Measurements from ENCODE around the gene TOM1L1.

The TOM1L1 gene, protein sequence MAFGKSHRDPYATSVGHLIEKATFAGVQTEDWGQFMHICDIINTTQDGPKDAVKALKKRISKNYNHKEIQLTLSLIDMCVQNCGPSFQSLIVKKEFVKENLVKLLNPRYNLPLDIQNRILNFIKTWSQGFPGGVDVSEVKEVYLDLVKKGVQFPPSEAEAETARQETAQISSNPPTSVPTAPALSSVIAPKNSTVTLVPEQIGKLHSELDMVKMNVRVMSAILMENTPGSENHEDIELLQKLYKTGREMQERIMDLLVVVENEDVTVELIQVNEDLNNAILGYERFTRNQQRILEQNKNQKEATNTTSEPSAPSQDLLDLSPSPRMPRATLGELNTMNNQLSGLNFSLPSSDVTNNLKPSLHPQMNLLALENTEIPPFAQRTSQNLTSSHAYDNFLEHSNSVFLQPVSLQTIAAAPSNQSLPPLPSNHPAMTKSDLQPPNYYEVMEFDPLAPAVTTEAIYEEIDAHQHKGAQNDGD

DNA sequence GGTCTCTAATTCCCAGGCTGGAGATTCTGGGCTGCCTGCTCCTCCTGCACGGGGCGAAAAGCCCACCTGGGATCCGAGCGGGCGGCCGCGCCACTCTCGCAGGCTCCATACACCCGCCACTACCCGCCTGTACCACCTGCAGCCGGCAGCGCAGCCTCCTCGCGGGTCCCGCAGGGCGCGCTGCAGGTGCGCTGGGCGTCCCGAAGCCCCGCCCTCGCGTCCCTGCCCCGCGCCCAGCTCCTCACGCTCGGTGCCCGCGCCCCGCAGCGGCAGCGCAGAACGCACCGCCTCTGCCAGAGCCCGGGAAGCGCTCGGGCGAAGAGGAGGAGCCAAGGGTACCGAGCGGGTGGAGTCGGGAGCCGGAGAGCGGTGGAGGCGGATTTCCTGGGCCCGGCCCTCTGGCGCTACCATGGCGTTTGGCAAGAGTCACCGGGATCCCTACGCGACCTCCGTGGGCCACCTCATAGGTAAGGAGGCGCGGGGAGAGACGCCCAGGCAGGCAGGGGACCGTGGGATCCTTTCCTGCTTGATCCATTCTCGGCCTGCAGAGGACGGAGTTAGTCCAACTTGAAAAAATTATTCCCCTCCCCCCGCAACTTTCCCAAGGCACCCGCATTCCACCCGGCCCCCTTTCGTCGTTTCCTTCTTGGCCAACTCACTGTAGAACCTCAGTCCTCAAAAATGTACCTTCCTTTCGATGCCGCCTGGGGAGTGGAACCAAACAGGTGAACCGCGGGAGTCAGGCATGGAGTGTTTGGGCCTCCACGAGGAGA, at the start of gene TOM1L1:
TSS of gene TOM1L1 (plus strand) at position 396 of the 773 bp plus-strand sequence. CDS start at position 410, 14 bp downstream.
- Histone ChIP-seq H2AFZ (ENCODE audit: low read depth, low read length, severe bottlenecking) (no peak within 1 kb of the TSS), H3K27ac (ENCODE audit: low read depth, low read length) (no peak within 1 kb of the TSS), H3K27me3 (ENCODE audit: low read length) (no peaks in the 10 kb centered on the region), H3K4me2 (ENCODE audit: low read depth, low read length, poor library complexity, severe bottlenecking) (no peak within 1 kb of the TSS), H3K9me3 (ENCODE audit: insufficient read depth, low read length) (no peaks in the 10 kb centered on the region), H3K79me2 (ENCODE audit: insufficient read depth, low read length) (no peaks in the 10 kb centered on the region), H4K20me1 (ENCODE audit: low read depth, low read length) (no peaks in the 10 kb centered on the region), H3F3A (ENCODE audit: insufficient read depth) (no peaks in the 10 kb centered on the region), H3K4me3 (ENCODE audit: insufficient read depth, low read length, poor library complexity, severe bottlenecking) (no peak within 1 kb of the TSS), H3K36me3 (ENCODE audit: low read length) (no peaks in the 10 kb centered on the region), H3K9me2 (replicated peaks; ENCODE audit: insufficient read depth, low read length) (no peaks in the 10 kb centered on the region), H3K9ac (ENCODE audit: low read length) (no peak within 1 kb of the TSS)
- no peak for TF ChIP-seq EZH2phosphoT487 (conservative IDR thresholded peaks at IDR 0.05; ENCODE audit: low read length)
- TF ChIP-seq, protein P1, sequence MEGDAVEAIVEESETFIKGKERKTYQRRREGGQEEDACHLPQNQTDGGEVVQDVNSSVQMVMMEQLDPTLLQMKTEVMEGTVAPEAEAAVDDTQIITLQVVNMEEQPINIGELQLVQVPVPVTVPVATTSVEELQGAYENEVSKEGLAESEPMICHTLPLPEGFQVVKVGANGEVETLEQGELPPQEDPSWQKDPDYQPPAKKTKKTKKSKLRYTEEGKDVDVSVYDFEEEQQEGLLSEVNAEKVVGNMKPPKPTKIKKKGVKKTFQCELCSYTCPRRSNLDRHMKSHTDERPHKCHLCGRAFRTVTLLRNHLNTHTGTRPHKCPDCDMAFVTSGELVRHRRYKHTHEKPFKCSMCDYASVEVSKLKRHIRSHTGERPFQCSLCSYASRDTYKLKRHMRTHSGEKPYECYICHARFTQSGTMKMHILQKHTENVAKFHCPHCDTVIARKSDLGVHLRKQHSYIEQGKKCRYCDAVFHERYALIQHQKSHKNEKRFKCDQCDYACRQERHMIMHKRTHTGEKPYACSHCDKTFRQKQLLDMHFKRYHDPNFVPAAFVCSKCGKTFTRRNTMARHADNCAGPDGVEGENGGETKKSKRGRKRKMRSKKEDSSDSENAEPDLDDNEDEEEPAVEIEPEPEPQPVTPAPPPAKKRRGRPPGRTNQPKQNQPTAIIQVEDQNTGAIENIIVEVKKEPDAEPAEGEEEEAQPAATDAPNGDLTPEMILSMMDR (IDR thresholded peaks at IDR 0.05; ENCODE audit: insufficient read depth, low read length, poor library complexity, severe bottlenecking) = no peak

DNA sequence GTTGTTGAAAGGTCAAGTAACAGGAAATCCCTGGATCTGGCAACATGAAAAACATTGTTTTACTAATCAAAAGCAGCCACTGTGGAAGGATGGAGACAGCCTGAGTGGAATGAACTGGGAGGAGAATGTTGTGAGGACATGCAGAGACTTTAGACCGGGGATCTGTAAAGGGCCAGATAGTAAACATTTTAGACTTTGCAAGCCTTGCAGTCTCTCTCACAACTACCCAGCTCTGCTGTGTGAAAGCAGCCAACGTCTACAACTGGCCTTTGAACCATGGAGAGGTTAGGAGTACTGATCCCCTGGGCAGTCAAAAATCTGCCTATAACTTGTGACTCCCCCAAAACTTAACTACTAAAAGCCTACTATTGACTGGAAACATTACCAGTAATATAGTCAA, 41.5 kb upstream of the TOM1L1 start:
- H3K36me3 ChIP-seq (ENCODE audit: low read length) = no peaks in the 10 kb centered on the region
- H3F3A ChIP-seq (ENCODE audit: insufficient read depth) = no peaks in the 10 kb centered on the region
- no peak overlapping the region for H2AFZ ChIP-seq (ENCODE audit: low read depth, low read length, severe bottlenecking)
- no peak overlapping the region for H3K27ac ChIP-seq (ENCODE audit: low read depth, low read length)
- H3K4me3 ChIP-seq (ENCODE audit: insufficient read depth, low read length, poor library complexity, severe bottlenecking) = no peak overlapping the region
- no peaks in the 10 kb centered on the region for H4K20me1 ChIP-seq (ENCODE audit: low read depth, low read length)
- TF ChIP-seq EZH2phosphoT487 (conservative IDR thresholded peaks at IDR 0.05; ENCODE audit: low read length) = no peak
- H3K79me2 ChIP-seq (ENCODE audit: insufficient read depth, low read length) = no peaks in the 10 kb centered on the region
- no peak overlapping the region for H3K4me2 ChIP-seq (ENCODE audit: low read depth, low read length, poor library complexity, severe bottlenecking)
- no peaks in the 10 kb centered on the region for H3K9me2 ChIP-seq (replicated peaks; ENCODE audit: insufficient read depth, low read length)
- H3K9ac ChIP-seq (ENCODE audit: low read length) = no peak overlapping the region
- no peaks in the 10 kb centered on the region for H3K9me3 ChIP-seq (ENCODE audit: insufficient read depth, low read length)
- no peaks in the 10 kb centered on the region for H3K27me3 ChIP-seq (ENCODE audit: low read length)

DNA sequence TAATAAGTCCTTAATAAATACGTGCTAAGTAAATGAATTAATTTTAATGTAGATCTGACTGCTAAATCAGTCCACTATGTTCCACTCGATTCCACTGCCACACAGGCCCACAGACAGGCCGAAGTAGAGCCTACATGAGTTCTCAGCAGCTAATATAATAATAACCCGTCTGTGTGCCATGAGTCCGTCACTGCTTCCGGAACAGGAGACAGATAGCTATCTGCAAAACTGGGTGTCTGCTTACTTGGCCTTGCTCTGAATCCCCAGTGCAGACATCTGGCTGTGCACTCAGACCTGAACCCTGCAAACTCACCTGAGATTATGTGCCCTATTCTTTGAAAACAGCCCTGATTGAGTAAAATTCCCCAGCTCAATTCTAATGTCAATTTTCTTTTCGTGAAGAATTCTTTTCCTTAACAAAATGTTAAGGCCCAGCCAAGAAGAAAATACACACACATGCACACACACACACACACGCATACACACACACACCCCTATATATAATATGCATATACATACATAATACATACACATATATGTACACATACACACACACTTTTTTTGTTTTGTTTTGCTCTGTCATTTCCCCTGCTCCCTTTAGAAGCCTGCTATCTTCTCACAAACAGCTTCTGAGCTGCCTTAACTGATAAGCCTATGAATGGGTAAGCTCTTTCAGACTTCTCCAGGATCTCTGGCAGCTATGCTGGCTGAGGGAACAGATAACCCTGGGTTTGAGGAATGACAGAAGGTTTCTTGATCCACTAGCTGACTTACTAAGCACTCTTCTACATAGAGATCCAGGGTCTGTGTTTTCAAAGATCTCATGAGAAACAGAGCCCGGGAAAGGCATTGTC, 39.8 kb upstream of the TOM1L1 start:
- Histone ChIP-seq H3K9me3 (ENCODE audit: insufficient read depth, low read length) (no peaks in the 10 kb centered on the region), H4K20me1 (ENCODE audit: low read depth, low read length) (no peaks in the 10 kb centered on the region), H3K27me3 (ENCODE audit: low read length) (no peaks in the 10 kb centered on the region), H3K79me2 (ENCODE audit: insufficient read depth, low read length) (no peaks in the 10 kb centered on the region), H3K4me2 (ENCODE audit: low read depth, low read length, poor library complexity, severe bottlenecking) (no peak overlapping the region), H3K9me2 (replicated peaks; ENCODE audit: insufficient read depth, low read length) (no peaks in the 10 kb centered on the region), H3F3A (ENCODE audit: insufficient read depth) (no peaks in the 10 kb centered on the region), H3K9ac (ENCODE audit: low read length) (no peak overlapping the region), H2AFZ (ENCODE audit: low read depth, low read length, severe bottlenecking) (no peak overlapping the region), H3K36me3 (ENCODE audit: low read length) (no peaks in the 10 kb centered on the region), H3K4me3 (ENCODE audit: insufficient read depth, low read length, poor library complexity, severe bottlenecking) (no peak overlapping the region), H3K27ac (ENCODE audit: low read depth, low read length) (no peak overlapping the region)
- no peak for TF ChIP-seq EZH2phosphoT487 (conservative IDR thresholded peaks at IDR 0.05; ENCODE audit: low read length)
- TF ChIP-seq, protein P1 (IDR thresholded peaks at IDR 0.05; ENCODE audit: insufficient read depth, low read length, poor library complexity, severe bottlenecking) = no peak
